Neural cell (in vitro differentiated cells): ENCODE results near the gene TMC7.
"Not testable (repeated sequence)": the region's sequence is repeated elsewhere in the genome, so short reads cannot be mapped to it uniquely, and the experiment has no call there.

Source experiments
- CTCF ChIP-seq: fragments of 450-650 bp; IDR thresholded peaks from 2 replicates; pipeline ENCODE4 v1.5.1; 2014; ENCODE audit warnings: antibody characterized with exemption, mild to moderate bottlenecking, moderate library complexity; ENCODE audit not compliant: poor library complexity, severe bottlenecking
- EP300 ChIP-seq: fragments of 450-650 bp; conservative IDR thresholded peaks from 2 replicates; pipeline ENCODE4 v1.6.1; 2014; ENCODE audit warnings: antibody characterized with exemption, mild to moderate bottlenecking, moderate library complexity; ENCODE audit not compliant: poor library complexity, severe bottlenecking
- EZH2 ChIP-seq: fragments of 200-600, 300-800 bp; shearing (Covaris generic), sonication (generic); IDR thresholded peaks from 2 replicates; pipeline ENCODE4 v1.6.1; 2014; ENCODE audit warnings: antibody characterized with exemption, low read length, borderline replicate concordance, mild to moderate bottlenecking; ENCODE audit not compliant: insufficient read depth, poor library complexity, severe bottlenecking
- POLR2AphosphoS5 ChIP-seq: IDR thresholded peaks from 2 replicates; pipeline ENCODE4 v1.6.1; 2012
- RAD21 ChIP-seq: fragments of 450-650 bp; conservative IDR thresholded peaks from 2 replicates; pipeline ENCODE4 v1.6.1; 2014; ENCODE audit warnings: antibody characterized with exemption, mild to moderate bottlenecking, moderate library complexity
- REST ChIP-seq: IDR thresholded peaks from 2 replicates; pipeline ENCODE4 v1.6.1; 2012; ENCODE audit warnings: borderline replicate concordance
- TAF1 ChIP-seq: IDR thresholded peaks from 2 replicates; pipeline ENCODE4 v1.6.1; 2012; ENCODE audit warnings: low read depth

- not testable (repeated sequence) for TF ChIP-seq CTCF, EP300, EZH2, POLR2AphosphoS5, TAF1, REST, RAD21
Measured at GRCh38 chr16:18996536-18996935, 12.8 kb downstream of the TMC7 start.
